ENCODE data around the gene PLEKHH1. TPM values are rescaled to one million over a fixed set of nuclear protein-coding genes. Genes with fewer than 3 reads are reported as not detected.

Gene PLEKHH1
- total RNA-seq, 1 experiment from 2014 or later: 27.6 TPM

DNA sequence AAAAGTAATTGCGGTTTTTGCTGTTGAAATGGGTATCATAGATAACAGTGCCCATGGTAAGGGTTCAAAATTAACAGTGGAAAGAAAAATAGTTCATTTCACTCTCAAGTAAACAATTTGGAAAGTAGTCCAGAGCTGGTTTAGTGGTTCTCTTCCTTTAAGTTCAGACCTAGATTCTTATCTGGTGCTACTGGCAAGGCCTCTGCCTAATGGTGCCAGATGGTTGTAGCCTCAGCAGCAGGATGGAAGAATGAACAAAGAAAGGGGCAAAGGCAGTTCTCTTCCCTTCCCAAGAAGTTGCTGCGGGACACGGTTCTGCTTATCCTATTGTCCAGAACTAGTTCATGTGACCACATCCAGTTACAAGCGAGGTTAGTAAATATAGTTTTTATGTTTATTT is 97.1 kb downstream of the PLEKHH1 start:
- Histone ChIP-seq H3K27me3 (ENCODE audit: insufficient read depth, low read length) (no peaks in the 10 kb centered on the region), H3K4me2 (ENCODE audit: low read length) (no peak overlapping the region), H3K9me3 (ENCODE audit: control insufficient read depth in 1 of 2, insufficient read depth in 1 of 2, low read depth in 1 of 2, low read length in 2 of 2) (no peaks in the 10 kb centered on the region), H3K27ac (ENCODE audit: low read depth, low read length) (no peak overlapping the region), H3K79me2 (ENCODE audit: insufficient read depth, low read length) (no peaks in the 10 kb centered on the region), H3K9me2 (ENCODE audit: insufficient read depth) (no peaks in the 10 kb centered on the region), H3K9ac (ENCODE audit: low read length) (no peak overlapping the region), H3K4me3 (replicated peaks in 1 of 2; ENCODE audit: low read depth in 1 of 2, low read length in 2 of 2) (no peak overlapping the region), H3K4me1 (ENCODE audit: control insufficient read depth in 1 of 2, insufficient read depth in 2 of 2, low read length in 2 of 2) (no peaks in the 10 kb centered on the region), H2AFZ (ENCODE audit: low read depth, low read length, poor library complexity, severe bottlenecking) (no peak overlapping the region), H3K36me3 (ENCODE audit: control insufficient read depth in 1 of 2, insufficient read depth in 2 of 2, low read length in 2 of 2) (no peaks in the 10 kb centered on the region), H4K20me1 (ENCODE audit: insufficient read depth) (no peaks in the 10 kb centered on the region)
- ChIA-PET CTCF (no interaction called here), RAD21 (ENCODE audit: low non-redundant PET in 1 of 2, low total read pairs in 2 of 2, uncharacterized antibody in 2 of 2, unreplicated experiment in 2 of 2) (no interaction called here), POLR2A (no interaction called here)
- ATAC-seq (no peak), DNase-seq (ENCODE audit: low read depth, low spot score) (no peak)
- TF ChIP-seq EGR1 (IDR thresholded peaks at IDR 0.05; ENCODE audit: low read depth) (no peak), ELF1 (IDR thresholded peaks at IDR 0.05; ENCODE audit: borderline replicate concordance, low read depth) (no peak), SRF (IDR thresholded peaks at IDR 0.05; ENCODE audit: low read depth) (no peak), EZH2 (IDR thresholded peaks at IDR 0.05) (no peak), JUND (IDR thresholded peaks at IDR 0.05) (no peak), CBX3 (IDR thresholded peaks at IDR 0.05; ENCODE audit: low read depth) (no peak), YY1 (IDR thresholded peaks at IDR 0.05; ENCODE audit: extremely low read depth, insufficient replicate concordance, low read depth, low read length) (no peak), TCF7L2 (IDR thresholded peaks at IDR 0.05; ENCODE audit: borderline replicate concordance, extremely low read depth, insufficient read depth, insufficient read length) (no peak), SIN3A (IDR thresholded peaks at IDR 0.05; ENCODE audit: low read depth) (no peak), POLR2A (IDR thresholded peaks at IDR 0.05; ENCODE audit: borderline replicate concordance, extremely low read depth, insufficient read depth, insufficient read length) (no peak), ZFX (IDR thresholded peaks at IDR 0.05) (no peak), ZNF274 (IDR thresholded peaks at IDR 0.05; ENCODE audit: low read depth, low read length) (no peak), POLR2AphosphoS5 (IDR thresholded peaks at IDR 0.05; ENCODE audit: low read depth, low read length) (no peak)
- TF ChIP-seq, protein P1, sequence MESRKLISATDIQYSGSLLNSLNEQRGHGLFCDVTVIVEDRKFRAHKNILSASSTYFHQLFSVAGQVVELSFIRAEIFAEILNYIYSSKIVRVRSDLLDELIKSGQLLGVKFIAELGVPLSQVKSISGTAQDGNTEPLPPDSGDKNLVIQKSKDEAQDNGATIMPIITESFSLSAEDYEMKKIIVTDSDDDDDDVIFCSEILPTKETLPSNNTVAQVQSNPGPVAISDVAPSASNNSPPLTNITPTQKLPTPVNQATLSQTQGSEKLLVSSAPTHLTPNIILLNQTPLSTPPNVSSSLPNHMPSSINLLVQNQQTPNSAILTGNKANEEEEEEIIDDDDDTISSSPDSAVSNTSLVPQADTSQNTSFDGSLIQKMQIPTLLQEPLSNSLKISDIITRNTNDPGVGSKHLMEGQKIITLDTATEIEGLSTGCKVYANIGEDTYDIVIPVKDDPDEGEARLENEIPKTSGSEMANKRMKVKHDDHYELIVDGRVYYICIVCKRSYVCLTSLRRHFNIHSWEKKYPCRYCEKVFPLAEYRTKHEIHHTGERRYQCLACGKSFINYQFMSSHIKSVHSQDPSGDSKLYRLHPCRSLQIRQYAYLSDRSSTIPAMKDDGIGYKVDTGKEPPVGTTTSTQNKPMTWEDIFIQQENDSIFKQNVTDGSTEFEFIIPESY (IDR thresholded peaks at IDR 0.05; ENCODE audit: extremely low read depth, insufficient replicate concordance, low read length): no peak
- TF ChIP-seq, protein P2, sequence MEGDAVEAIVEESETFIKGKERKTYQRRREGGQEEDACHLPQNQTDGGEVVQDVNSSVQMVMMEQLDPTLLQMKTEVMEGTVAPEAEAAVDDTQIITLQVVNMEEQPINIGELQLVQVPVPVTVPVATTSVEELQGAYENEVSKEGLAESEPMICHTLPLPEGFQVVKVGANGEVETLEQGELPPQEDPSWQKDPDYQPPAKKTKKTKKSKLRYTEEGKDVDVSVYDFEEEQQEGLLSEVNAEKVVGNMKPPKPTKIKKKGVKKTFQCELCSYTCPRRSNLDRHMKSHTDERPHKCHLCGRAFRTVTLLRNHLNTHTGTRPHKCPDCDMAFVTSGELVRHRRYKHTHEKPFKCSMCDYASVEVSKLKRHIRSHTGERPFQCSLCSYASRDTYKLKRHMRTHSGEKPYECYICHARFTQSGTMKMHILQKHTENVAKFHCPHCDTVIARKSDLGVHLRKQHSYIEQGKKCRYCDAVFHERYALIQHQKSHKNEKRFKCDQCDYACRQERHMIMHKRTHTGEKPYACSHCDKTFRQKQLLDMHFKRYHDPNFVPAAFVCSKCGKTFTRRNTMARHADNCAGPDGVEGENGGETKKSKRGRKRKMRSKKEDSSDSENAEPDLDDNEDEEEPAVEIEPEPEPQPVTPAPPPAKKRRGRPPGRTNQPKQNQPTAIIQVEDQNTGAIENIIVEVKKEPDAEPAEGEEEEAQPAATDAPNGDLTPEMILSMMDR (IDR thresholded peaks at IDR 0.05 in 2 of 3, conservative IDR thresholded peaks at IDR 0.05 in 1 of 3; ENCODE audit: borderline replicate concordance in 1 of 3, insufficient read depth in 1 of 3, low read depth in 2 of 3, low read length in 2 of 3): no peak
- TF ChIP-seq, protein P3, sequence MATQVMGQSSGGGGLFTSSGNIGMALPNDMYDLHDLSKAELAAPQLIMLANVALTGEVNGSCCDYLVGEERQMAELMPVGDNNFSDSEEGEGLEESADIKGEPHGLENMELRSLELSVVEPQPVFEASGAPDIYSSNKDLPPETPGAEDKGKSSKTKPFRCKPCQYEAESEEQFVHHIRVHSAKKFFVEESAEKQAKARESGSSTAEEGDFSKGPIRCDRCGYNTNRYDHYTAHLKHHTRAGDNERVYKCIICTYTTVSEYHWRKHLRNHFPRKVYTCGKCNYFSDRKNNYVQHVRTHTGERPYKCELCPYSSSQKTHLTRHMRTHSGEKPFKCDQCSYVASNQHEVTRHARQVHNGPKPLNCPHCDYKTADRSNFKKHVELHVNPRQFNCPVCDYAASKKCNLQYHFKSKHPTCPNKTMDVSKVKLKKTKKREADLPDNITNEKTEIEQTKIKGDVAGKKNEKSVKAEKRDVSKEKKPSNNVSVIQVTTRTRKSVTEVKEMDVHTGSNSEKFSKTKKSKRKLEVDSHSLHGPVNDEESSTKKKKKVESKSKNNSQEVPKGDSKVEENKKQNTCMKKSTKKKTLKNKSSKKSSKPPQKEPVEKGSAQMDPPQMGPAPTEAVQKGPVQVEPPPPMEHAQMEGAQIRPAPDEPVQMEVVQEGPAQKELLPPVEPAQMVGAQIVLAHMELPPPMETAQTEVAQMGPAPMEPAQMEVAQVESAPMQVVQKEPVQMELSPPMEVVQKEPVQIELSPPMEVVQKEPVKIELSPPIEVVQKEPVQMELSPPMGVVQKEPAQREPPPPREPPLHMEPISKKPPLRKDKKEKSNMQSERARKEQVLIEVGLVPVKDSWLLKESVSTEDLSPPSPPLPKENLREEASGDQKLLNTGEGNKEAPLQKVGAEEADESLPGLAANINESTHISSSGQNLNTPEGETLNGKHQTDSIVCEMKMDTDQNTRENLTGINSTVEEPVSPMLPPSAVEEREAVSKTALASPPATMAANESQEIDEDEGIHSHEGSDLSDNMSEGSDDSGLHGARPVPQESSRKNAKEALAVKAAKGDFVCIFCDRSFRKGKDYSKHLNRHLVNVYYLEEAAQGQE (IDR thresholded peaks at IDR 0.05; ENCODE audit: low read depth): no peak
- TF ChIP-seq, protein P4, sequence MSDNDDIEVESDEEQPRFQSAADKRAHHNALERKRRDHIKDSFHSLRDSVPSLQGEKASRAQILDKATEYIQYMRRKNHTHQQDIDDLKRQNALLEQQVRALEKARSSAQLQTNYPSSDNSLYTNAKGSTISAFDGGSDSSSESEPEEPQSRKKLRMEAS (IDR thresholded peaks at IDR 0.05): no peak
- TF ChIP-seq, protein P5, sequence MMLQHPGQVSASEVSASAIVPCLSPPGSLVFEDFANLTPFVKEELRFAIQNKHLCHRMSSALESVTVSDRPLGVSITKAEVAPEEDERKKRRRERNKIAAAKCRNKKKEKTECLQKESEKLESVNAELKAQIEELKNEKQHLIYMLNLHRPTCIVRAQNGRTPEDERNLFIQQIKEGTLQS (IDR thresholded peaks at IDR 0.05): no peak
- BruUV-seq (replicated peaks): no TSS peak
- intact Hi-C loops (cut with micrococcal nuclease): no loop called here
